Stimulated activated CD4-positive, alpha-beta T cell treated with anti-CD3 and anti-CD28 coated beads, Interleukin-15, amount 100 ng/mL, for 1 hour (primary cell): ENCODE measurements around the gene EIF2AK3.
"Not testable (repeated sequence)": the region's sequence is repeated elsewhere in the genome, so short reads cannot be mapped to it uniquely, and the experiment has no call there.

Experiments
- DNase-seq, 2 donors: peaks; one replicate each; pipeline ENCODE4 v3.0.0-alpha.2; 2020; ENCODE audit warnings: low read depth in 1 of 2, low spot score in 1 of 2

The EIF2AK3 gene

GRCh38 chr2:88627055-88627855, at the start of gene EIF2AK3:
Gene EIF2AK3, minus strand, starts transcription at chr2:88627464. Its CDS starts 190 bp downstream, at chr2:88627274.
- DNase-seq = peak; percentile 84 to 87

GRCh38 chr2:88673363-88673762, 46.1 kb upstream of the EIF2AK3 start:
- no peak for DNase-seq

- no peak for DNase-seq
These were observed 44.6 kb upstream of the EIF2AK3 start for GRCh38 chr2:88671786-88672427.

- no peak for DNase-seq
These were observed 42.4 kb upstream of the EIF2AK3 start for GRCh38 chr2:88669482-88670214.

GRCh38 chr2:88668862-88669261, 41.6 kb upstream of the EIF2AK3 start:
- DNase-seq = no peak

- no peak for DNase-seq
These were observed 40.0 kb upstream of the EIF2AK3 start for GRCh38 chr2:88667219-88667618.

- DNase-seq = no peak
These were observed 39.3 kb upstream of the EIF2AK3 start for GRCh38 chr2:88666576-88666975.

- no peak for DNase-seq
These were observed 33.4 kb upstream of the EIF2AK3 start for GRCh38 chr2:88660622-88661021.

GRCh38 chr2:88659538-88659915, 32.3 kb upstream of the EIF2AK3 start:
- no peak for DNase-seq

- DNase-seq = no peak
These were observed 31.7 kb upstream of the EIF2AK3 start for GRCh38 chr2:88658881-88659537.

- no peak for DNase-seq
These were observed 31.1 kb upstream of the EIF2AK3 start for GRCh38 chr2:88658326-88658725.

- DNase-seq = no peak
These were observed 29.9 kb upstream of the EIF2AK3 start for GRCh38 chr2:88657131-88657530.

- DNase-seq = no peak
These were observed 29.4 kb upstream of the EIF2AK3 start for GRCh38 chr2:88656690-88657089.

- DNase-seq = no peak
These were observed 27.4 kb upstream of the EIF2AK3 start for GRCh38 chr2:88654714-88655113.

GRCh38 chr2:88651646-88652045, 24.4 kb upstream of the EIF2AK3 start:
- DNase-seq = no peak

GRCh38 chr2:88645291-88645882, 18.1 kb upstream of the EIF2AK3 start:
- not testable (repeated sequence) for DNase-seq

GRCh38 chr2:88642278-88642677, 15.0 kb upstream of the EIF2AK3 start:
- DNase-seq = no peak

GRCh38 chr2:88641330-88641729, 14.1 kb upstream of the EIF2AK3 start:
- no peak for DNase-seq

- DNase-seq = no peak
These were observed 12.6 kb upstream of the EIF2AK3 start for GRCh38 chr2:88639865-88640264.

- DNase-seq = no peak
These were observed 11.5 kb upstream of the EIF2AK3 start for GRCh38 chr2:88638743-88639142.

- DNase-seq = no peak
These were observed 10.9 kb upstream of the EIF2AK3 start for GRCh38 chr2:88638123-88638650.
